ENCODE results near the gene BAIAP2L2.

DNA sequence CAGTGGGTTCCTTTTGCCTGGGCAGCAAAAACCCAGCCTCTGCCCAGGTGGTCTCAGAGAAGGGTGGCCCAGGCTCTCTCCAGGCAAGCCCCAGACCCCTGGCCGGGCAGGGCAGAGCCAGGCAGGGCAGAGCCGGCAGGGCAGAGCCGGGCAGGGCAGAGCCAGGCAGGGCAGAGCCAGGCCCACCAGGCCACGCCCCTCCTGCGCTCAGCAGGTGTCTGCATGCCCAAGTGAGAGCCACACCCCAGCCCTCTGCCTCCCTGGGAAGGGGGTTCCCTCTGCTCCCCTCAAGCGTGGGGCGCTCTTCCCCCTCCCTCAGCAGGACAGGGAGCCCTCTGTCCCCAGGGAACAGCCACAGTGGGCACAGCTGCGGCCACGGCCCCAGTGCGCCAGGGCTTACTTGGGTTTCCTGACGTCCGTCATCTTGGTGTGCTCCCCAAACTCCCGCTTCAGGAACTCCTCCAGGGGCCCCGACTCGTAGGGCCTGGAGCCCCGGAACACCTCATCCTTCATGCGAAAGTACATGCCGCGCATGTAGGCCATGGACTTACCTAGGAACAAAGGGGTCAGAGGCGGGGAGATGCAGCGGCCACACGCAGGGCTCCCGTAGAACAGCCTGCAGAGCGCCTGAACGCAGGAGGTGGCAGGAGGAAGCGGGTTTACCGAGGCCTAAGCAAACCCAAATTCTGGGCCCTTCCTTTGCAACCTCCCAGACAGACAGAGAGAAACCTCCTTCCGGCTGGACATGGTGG lies 10.1 kb upstream of the BAIAP2L2 start:
- TF ChIP-seq, protein P1, sequence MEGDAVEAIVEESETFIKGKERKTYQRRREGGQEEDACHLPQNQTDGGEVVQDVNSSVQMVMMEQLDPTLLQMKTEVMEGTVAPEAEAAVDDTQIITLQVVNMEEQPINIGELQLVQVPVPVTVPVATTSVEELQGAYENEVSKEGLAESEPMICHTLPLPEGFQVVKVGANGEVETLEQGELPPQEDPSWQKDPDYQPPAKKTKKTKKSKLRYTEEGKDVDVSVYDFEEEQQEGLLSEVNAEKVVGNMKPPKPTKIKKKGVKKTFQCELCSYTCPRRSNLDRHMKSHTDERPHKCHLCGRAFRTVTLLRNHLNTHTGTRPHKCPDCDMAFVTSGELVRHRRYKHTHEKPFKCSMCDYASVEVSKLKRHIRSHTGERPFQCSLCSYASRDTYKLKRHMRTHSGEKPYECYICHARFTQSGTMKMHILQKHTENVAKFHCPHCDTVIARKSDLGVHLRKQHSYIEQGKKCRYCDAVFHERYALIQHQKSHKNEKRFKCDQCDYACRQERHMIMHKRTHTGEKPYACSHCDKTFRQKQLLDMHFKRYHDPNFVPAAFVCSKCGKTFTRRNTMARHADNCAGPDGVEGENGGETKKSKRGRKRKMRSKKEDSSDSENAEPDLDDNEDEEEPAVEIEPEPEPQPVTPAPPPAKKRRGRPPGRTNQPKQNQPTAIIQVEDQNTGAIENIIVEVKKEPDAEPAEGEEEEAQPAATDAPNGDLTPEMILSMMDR (IDR thresholded peaks at IDR 0.05) = no peak
- TF ChIP-seq EZH2 (IDR thresholded peaks at IDR 0.05; ENCODE audit: borderline replicate concordance, insufficient read depth, low read depth, low read length, poor library complexity, severe bottlenecking) = no peak

Data from B cell (primary cell).